Thoracic aorta endothelial cell (primary cell): Measurements from ENCODE around the gene SYVN1. TPM values are rescaled to one million over a fixed set of nuclear protein-coding genes. Genes with fewer than 3 reads are reported as not detected.
A peak's percentile ranks its signal among the peaks of the same experiment; 100 is the strongest.

Source experiments
- small RNA-seq: library from RNA; depleted of rRNA; stranded (forward); fragments of <200 nt; gene quantifications from one replicate; pipeline ENCODE3, GENCODE V24; 2012
- total RNA-seq: library from RNA; depleted of rRNA; stranded (reverse); fragments of >200 nt; gene quantifications from 2 replicates; pipeline ENCODE4 v1.2.3, GENCODE V29; 2012

The SYVN1 gene
- 7.4 and 12.1 TPM in 2 replicates for total RNA-seq

GRCh38 chr11:65134240-65134951 lies at the start of gene SYVN1:
Gene SYVN1 (minus strand): TSS chr11:65134519. CDS start chr11:65133601, 918 bp downstream.

DNA sequence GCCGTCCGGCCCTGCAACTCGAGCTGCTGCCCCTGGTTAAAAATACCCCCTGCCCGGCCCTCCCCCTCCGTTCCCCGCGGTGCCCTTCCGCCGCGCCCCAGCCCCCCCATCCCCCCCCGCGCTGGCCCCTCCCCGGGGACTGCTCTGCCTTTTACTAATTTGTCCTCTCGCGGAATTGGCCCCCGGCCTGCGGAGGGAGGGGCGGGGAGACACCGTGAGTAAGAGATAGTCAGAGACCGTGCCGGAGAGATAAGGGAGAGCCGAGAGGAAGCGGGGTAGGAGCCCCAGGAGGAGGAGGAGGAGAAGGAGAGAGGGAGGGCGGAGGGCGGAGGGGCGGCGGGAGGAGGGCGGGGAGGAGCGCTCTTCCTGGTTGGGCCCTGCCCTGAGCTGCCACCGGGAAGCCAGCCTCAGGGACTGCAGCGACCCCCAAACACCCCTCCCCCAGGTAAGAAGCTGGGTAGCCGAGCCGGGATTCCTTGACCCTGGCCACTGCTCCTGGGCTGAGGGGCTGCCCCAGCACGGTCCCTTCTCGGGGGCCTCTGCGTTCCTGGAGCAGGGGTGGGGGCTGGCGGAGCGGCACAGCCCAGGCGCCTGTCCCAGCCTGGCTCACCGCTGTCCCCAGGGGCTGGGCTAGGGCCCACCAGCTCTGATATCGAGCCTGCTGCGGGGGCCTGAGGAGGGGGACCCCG lies 47.4 kb upstream of the SYVN1 start, which contains the start of gene CAPN1:
TSS of gene CAPN1 (plus strand) at position 360 of the 689 bp plus-strand sequence. CDS start 774 bp downstream, outside the sequence.

GRCh38 chr11:65170058-65170534 lies 35.8 kb upstream of the SYVN1 start, which contains the start of gene SPDYC:
Gene SPDYC (plus strand): TSS chr11:65170233. CDS start chr11:65171358, 1,125 bp downstream.

DNA sequence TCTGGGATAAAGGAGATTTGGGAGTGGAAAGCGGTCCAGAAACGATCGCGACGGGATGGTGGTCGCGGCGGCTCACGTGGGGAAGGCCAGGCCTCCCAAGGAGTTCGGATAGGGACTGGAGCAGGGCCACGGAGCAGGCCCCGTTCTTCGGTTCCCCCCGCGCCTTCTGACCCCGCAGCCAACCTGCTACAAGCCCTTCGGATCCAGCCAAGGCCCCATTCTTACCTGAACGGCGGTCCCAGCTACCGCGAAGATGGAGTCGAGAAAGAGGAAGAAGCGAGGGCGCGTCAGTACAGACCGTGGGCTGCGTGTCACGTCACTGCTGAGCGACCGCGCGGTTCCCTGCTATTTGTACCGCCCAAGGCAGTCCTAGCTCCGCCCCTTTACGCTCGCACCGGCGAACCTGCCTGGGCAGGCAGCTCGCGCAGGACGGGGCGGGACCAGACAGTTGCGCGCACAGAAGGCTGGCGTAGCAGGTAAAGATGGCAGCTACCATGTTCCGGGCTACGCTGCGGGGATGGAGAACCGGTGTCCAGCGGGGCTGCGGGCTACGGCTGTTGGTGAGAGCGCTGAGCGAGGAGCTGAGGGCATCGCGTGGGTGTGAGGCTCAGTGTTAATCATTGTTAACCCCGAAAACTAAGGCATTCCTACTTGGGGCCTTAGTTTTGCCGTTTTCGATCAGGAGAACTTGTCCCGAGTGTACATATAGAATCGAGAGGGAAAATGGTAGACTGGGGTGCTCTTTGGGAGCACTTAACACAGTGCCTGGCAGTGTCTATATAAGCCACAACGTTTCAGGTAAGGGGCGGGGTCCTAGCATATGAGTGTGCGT lies 12.2 kb downstream of the SYVN1 start, which contains the start of the genes FAU and MRPL49:
TSS of gene FAU (minus strand) at position 270 of the 832 bp plus-strand sequence. CDS start 321 bp downstream, outside the sequence.
TSS of gene MRPL49 (plus strand) at position 457 of the 832 bp plus-strand sequence. CDS start at position 483, 26 bp downstream.

GRCh38 chr11:65117206-65118096 lies 16.9 kb downstream of the SYVN1 start, which contains the start of gene ZNHIT2:
Gene ZNHIT2 (minus strand): TSS chr11:65117701. CDS start chr11:65117653, 48 bp downstream.

DNA sequence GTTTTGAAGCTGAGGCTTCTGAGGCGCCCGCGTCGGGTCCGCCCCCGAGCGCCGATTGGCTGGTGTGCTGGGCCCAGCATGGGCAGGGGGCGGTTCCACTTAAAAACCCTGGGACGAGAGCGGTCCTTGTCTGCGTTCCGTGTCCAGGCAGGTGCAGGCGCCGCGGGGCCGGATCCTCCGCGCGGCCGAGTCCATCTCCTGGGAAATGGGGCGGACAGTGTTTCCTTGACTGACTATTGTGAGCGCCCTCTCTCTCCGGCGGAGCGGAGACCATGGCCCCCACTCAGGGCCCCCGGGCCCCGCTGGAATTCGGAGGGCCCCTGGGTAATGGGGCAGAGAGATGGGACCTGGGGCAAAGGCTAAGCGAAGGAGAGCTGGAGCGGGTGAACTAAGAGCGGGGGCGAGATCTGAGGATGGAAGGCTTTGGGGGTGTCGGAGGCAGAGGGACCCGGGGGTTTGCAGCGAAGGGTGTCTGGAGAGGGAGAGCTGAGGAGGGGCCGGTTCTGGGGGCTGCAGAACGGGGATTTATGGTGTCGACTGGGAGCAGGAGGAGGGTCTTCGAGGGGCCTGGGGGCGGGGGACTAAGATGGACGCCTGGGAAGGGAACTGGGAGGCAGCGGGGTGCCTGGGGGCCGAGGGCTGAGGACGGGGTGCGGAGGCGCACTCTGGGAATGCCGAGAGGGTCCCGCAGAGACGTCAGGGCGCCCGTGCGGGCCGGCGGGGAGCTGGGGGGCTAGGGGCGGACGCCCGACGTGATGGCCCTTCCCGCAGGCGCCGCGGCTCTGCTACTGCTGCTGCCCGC lies 22.4 kb downstream of the SYVN1 start, which contains the start of gene TM7SF2:
TSS of gene TM7SF2 (plus strand) at position 129 of the 802 bp plus-strand sequence. CDS start at position 273, 144 bp downstream.

GRCh38 chr11:65095974-65096806 lies 38.1 kb downstream of the SYVN1 start, which contains the start of gene VPS51:
Gene VPS51 (plus strand): TSS chr11:65096214. CDS start chr11:65096251, 37 bp downstream.

GRCh38 chr11:65083834-65084597 lies 50.3 kb downstream of the SYVN1 start, which contains the start of the genes CDCA5 and ZFPL1:
Gene CDCA5 (minus strand): TSS chr11:65084040. CDS start chr11:65083978, 62 bp downstream.
Gene ZFPL1 (plus strand): TSS chr11:65084222. CDS start chr11:65084699, 477 bp downstream.

Small RNA genes within 50 kb of the gene (small RNA-seq; reads per million reads assigned to genes)
- gene HIGD1AP10 = not detected
- gene PDCL2P2 = not detected
- 6.0 reads per million, percentile 85 among the genes with 10 or more reads in this experiment for gene RNU2-23P

Other genes with a start within 250 kb of the SYVN1 start
- gene ATG2A, start 217.3 kb downstream of the SYVN1 start, total RNA-seq = 13.0 and 19.8 TPM in 2 replicates
- 10.0 and 10.1 TPM in 2 replicates for gene PPP2R5B, start 209.8 kb downstream of the SYVN1 start, total RNA-seq
- gene GPHA2, start 198.6 kb downstream of the SYVN1 start, total RNA-seq = not detected in 2 replicates
- gene MAJIN, start 162.4 kb downstream of the SYVN1 start, total RNA-seq = not detected in 2 replicates
- gene BATF2, start 137.5 kb downstream of the SYVN1 start, total RNA-seq = 0.53 and 2.0 TPM in 2 replicates
- 58.4 and 65.9 TPM in 2 replicates for gene ARL2, start 120.4 kb downstream of the SYVN1 start, total RNA-seq
- gene SNX15, start 107.1 kb downstream of the SYVN1 start, total RNA-seq = 7.6 and 11.6 TPM in 2 replicates
- gene SAC3D1, start 93.3 kb downstream of the SYVN1 start, total RNA-seq = 12.1 and 14.5 TPM in 2 replicates
- gene NAALADL1, start 76.0 kb downstream of the SYVN1 start, total RNA-seq = 4.4 and 5.2 TPM in 2 replicates
- gene CDCA5, start 50.5 kb downstream of the SYVN1 start, total RNA-seq = 18.0 and 28.6 TPM in 2 replicates
- gene ZFPL1, start 50.3 kb downstream of the SYVN1 start, total RNA-seq = 27.4 and 28.2 TPM in 2 replicates
- 127 and 225 TPM in 2 replicates for gene VPS51, start 38.3 kb downstream of the SYVN1 start, total RNA-seq
- gene TM7SF2, start 22.6 kb downstream of the SYVN1 start, total RNA-seq = 15.0 and 20.9 TPM in 2 replicates
- 10.3 and 10.5 TPM in 2 replicates for gene ZNHIT2, start 16.8 kb downstream of the SYVN1 start, total RNA-seq
- gene FAU, start 12.4 kb downstream of the SYVN1 start, total RNA-seq = 269 and 352 TPM in 2 replicates
- gene MRPL49, start 12.2 kb downstream of the SYVN1 start, total RNA-seq = 43.0 and 63.3 TPM in 2 replicates
- not detected in 2 replicates for gene SPDYC, start 35.7 kb upstream of the SYVN1 start, total RNA-seq
- gene CAPN1, start 47.4 kb upstream of the SYVN1 start, total RNA-seq = 155 and 234 TPM in 2 replicates
- 15.3 and 23.9 TPM in 2 replicates for gene POLA2, start 127.4 kb upstream of the SYVN1 start, total RNA-seq
- gene CDC42EP2, start 180.3 kb upstream of the SYVN1 start, total RNA-seq = 19.5 and 28.3 TPM in 2 replicates
- 45.1 and 49.1 TPM in 2 replicates for gene DPF2, start 199.3 kb upstream of the SYVN1 start, total RNA-seq
- 0.13 and 0.14 TPM in 2 replicates for gene TIGD3, start 220.2 kb upstream of the SYVN1 start, total RNA-seq
- gene SLC25A45, start 248.1 kb upstream of the SYVN1 start, total RNA-seq = 1.6 and 2.1 TPM in 2 replicates